ENCODE data around the gene PRR15. TPM values are rescaled to one million over a fixed set of nuclear protein-coding genes. Genes with fewer than 3 reads are reported as not detected.

PRR15 gene
- polyA plus RNA-seq, 1 donor = not detected

GRCh38 chr7:29609162-29610037, 45.8 kb downstream of the PRR15 start:
- DNase-seq (ENCODE audit: low read depth) = no peak

GRCh38 chr7:29610086-29610485, 46.5 kb downstream of the PRR15 start:
- peak; percentile 53 for DNase-seq (ENCODE audit: low read depth)

GRCh38 chr7:29611941-29612544, 48.4 kb downstream of the PRR15 start:
- DNase-seq (ENCODE audit: low read depth) = no peak

GRCh38 chr7:29612596-29612995, 49.0 kb downstream of the PRR15 start:
- no peak for DNase-seq (ENCODE audit: low read depth)

GRCh38 chr7:29613100-29613499, 49.5 kb downstream of the PRR15 start:
- DNase-seq (ENCODE audit: low read depth) = no peak

- no peak for DNase-seq (ENCODE audit: low read depth)
These were observed 50.6 kb downstream of the PRR15 start for GRCh38 chr7:29614229-29614628.

Other genes with a start within 250 kb of the PRR15 start
- gene WIPF3, start 242.7 kb downstream of the PRR15 start, polyA plus RNA-seq (ENCODE audit: insufficient read length) = 16.1 TPM